Left lung (tissue), 10 donors: Measurements from ENCODE around the gene TRPM5. TPM values are rescaled to one million over a fixed set of nuclear protein-coding genes. Genes with fewer than 3 reads are reported as not detected.

Experiments used
- ATAC-seq: fragments of 200-7000 bp; cut with Tn5 transposase; one replicate; pipeline ENCODE4 v1.9.1; 2020; ENCODE audit warnings: moderate library complexity
- DNase-seq, 4 donors: peaks; one replicate each; pipeline ENCODE4 v3.0.0-alpha.2; 2013 to 2020
- H3K27ac ChIP-seq, 2 donors: fragments of 200-600 bp; sonication (generic) in 1 of 2; one replicate each; pipeline versions ENCODE4 v1.5.0 to v1.8.0; 2020 to 2021
- H3K27me3 ChIP-seq, 2 donors: fragments of 200-600 bp; sonication (generic) in 1 of 2; one replicate each; pipeline versions ENCODE4 v1.5.0 to v1.8.0; 2020 to 2021
- H3K36me3 ChIP-seq, 2 donors: fragments of 200-600 bp; sonication (generic) in 1 of 2; one replicate each; pipeline versions ENCODE4 v1.5.0 to v1.8.0; 2020 to 2021
- H3K4me1 ChIP-seq, 2 donors: fragments of 200-600 bp; one replicate each; pipeline ENCODE4 v1.8.0; 2021
- H3K4me3 ChIP-seq, 2 donors: fragments of 200-600 bp; sonication (generic) in 1 of 2; one replicate each; pipeline versions ENCODE4 v1.5.0 to v1.8.0; 2020 to 2021; ENCODE audit warnings: mild to moderate bottlenecking in 1 of 2
- H3K9me3 ChIP-seq, 2 donors: fragments of 200-600 bp; sonication (generic) in 1 of 2; one replicate each; pipeline versions ENCODE4 v1.5.0 to v1.8.0; 2020 to 2021
- intact Hi-C, 2 donors: fragments of 100-400 bp; cut with DNase I; formaldehyde crosslinking; loops; one replicate each; pipeline versions ENCODE4 v1.11.2 to v1.14.2; 2022
- polyA plus RNA-seq, 6 donors: library from polyadenylated mRNA; unstranded; fragments of 120-200 nt; gene quantifications; one replicate each; pipeline ENCODE4 v1.2.1, GENCODE V29; 2013; ENCODE audit not compliant: insufficient read length in 6 of 6
- total RNA-seq, 2 donors: library from RNA; stranded (reverse); fragmentation: NEBNext Ultra II Directional; extraction: Animal tissue kit (Norgen Biotek cat#: 25700); gene quantifications; one replicate each; pipeline ENCODE4 v1.2.1, GENCODE V29; 2021
- TF ChIP-seq, protein P1 (sequence below), 2 donors: fragments of 200-600 bp; sonication (generic) in 1 of 2; IDR thresholded peaks; one replicate each; pipeline versions ENCODE4 v1.5.0 to v1.8.0; 2021; ENCODE audit warnings: antibody characterized with exemption in 2 of 2
- donor health status: DM: no; HTN: yes; CAD: no.
- donor health status: DM: no; HTN: no; CAD: no.

Gene TRPM5
- total and polyA plus RNA-seq, 8 donors, result 0.14 to 0.40 (median 0.31) TPM; not detected in 2

GRCh38 chr11:2473361-2474058 lies 29.2 kb upstream of the TRPM5 start:
- intact Hi-C loops, result no loop called here
- H3K4me1 ChIP-seq, result no peaks in the 10 kb centered on the region
- ATAC-seq (no peak), DNase-seq (no peak)
- no peaks in the 10 kb centered on the region for H3K27me3 ChIP-seq
- no peaks in the 10 kb centered on the region for H3K36me3 ChIP-seq
- TF ChIP-seq, protein P1, sequence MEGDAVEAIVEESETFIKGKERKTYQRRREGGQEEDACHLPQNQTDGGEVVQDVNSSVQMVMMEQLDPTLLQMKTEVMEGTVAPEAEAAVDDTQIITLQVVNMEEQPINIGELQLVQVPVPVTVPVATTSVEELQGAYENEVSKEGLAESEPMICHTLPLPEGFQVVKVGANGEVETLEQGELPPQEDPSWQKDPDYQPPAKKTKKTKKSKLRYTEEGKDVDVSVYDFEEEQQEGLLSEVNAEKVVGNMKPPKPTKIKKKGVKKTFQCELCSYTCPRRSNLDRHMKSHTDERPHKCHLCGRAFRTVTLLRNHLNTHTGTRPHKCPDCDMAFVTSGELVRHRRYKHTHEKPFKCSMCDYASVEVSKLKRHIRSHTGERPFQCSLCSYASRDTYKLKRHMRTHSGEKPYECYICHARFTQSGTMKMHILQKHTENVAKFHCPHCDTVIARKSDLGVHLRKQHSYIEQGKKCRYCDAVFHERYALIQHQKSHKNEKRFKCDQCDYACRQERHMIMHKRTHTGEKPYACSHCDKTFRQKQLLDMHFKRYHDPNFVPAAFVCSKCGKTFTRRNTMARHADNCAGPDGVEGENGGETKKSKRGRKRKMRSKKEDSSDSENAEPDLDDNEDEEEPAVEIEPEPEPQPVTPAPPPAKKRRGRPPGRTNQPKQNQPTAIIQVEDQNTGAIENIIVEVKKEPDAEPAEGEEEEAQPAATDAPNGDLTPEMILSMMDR (IDR thresholded peaks at IDR 0.05), result no peak
- no peak overlapping the region for H3K27ac ChIP-seq
- peaks cover 0 to under 1% of the 10 kb centered on the region in 2 donors for H3K9me3 ChIP-seq
- no peak overlapping the region for H3K4me3 ChIP-seq

DNA sequence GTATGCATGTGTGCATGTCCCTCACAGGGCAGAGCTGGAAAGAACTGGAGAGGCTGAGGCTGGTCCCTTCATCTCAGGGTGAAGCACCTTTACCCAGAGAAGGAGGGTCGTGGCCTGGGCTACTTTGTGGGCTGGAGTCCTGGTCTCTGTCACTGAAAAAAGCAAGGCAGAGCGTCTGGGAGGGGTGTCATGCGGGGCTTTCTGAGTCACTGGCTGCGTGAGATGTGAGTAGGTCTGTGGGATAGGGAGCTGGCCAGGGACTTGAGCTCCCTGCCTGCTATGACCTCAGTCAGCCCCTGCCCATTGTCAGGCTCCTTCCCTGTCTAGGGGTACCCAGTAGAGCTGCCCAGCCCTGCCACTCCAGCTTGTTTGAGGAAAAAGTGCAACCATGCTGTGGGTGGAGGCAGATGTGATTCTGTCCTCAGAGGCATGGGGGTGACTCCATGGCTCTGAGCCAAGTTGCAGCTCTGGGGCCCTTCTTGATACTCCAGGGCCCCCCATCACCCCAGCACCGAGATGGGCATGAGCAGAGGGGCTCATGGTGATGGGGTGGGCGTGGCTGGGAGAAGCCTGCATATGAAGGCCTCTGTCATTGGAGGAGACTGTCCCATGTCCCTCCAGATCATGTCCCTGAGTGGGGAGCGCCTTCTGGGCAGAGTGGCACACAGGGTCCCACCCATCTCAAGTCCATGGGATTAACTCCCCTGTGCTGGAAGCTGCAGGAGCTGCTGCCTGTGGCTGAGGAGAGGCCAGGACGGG lies 28.3 kb upstream of the TRPM5 start:
- DNase-seq (no peak), ATAC-seq (no peak)
- Histone ChIP-seq H3K27me3 (no peaks in the 10 kb centered on the region), H3K4me3 (no peak overlapping the region), H3K27ac (no peak overlapping the region), H3K36me3 (no peaks in the 10 kb centered on the region), H3K4me1 (peaks cover 0 to 4% of the 10 kb centered on the region in 2 donors), H3K9me3 (no peaks in the 10 kb centered on the region)
- intact Hi-C loops, result no loop called here
- TF ChIP-seq, protein P1 (IDR thresholded peaks at IDR 0.05), result no peak

DNA sequence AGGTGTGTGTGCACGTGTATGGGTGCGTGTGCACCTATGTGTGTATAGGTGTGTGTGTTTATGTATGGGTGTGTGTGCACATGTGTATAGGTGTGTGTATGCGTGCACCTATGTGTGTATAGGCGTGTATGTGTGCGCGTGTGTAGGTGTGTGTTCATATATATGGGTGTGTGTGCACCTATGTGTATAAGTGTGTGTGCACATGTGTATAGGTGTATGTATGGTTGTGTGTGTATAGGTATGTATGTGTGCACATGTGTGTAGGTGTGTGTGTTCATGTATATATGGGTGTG lies 27.4 kb upstream of the TRPM5 start:
- no peak overlapping the region for H3K4me3 ChIP-seq
- intact Hi-C loops, result no loop called here
- ATAC-seq (no peak), DNase-seq (no peak)
- H3K4me1 ChIP-seq, result peaks cover 0 to 10% of the 10 kb centered on the region in 2 donors
- H3K36me3 ChIP-seq, result no peaks in the 10 kb centered on the region
- H3K9me3 ChIP-seq, result no peaks in the 10 kb centered on the region
- H3K27ac ChIP-seq, result no peak overlapping the region
- TF ChIP-seq, protein P1 (IDR thresholded peaks at IDR 0.05), result no peak
- H3K27me3 ChIP-seq, result no peaks in the 10 kb centered on the region

- Histone ChIP-seq H3K4me3 (no peak overlapping the region), H3K27ac (no peak overlapping the region), H3K27me3 (no peaks in the 10 kb centered on the region), H3K4me1 (peaks cover 0 to 10% of the 10 kb centered on the region in 2 donors), H3K36me3 (no peaks in the 10 kb centered on the region), H3K9me3 (no peaks in the 10 kb centered on the region)
- TF ChIP-seq, protein P1 (IDR thresholded peaks at IDR 0.05), result no peak
- ATAC-seq (no peak), DNase-seq (no peak)
- intact Hi-C loops, result no loop called here
Observed at GRCh38 chr11:2471048-2471803, 26.9 kb upstream of the TRPM5 start.

DNA sequence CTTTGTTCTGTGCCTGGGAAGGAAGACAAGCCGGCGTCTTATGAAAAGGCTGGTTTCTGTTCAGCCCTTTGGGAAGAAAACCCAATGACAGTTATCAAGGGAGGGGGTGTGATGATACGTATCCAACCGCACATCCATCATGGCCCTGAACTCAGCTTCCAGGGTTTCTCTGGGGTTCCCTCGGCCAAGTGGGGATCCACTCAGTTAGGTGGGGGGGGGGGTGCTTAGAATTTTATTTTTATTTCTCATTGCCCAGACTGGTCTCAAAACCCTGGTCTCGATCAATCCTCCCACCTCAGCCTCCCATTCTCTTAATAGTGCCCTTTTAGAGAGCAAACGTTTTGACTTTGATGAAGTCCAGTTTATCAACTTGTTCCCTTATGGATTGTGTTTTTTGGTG lies 26.2 kb upstream of the TRPM5 start:
- intact Hi-C loops, result no loop called here
- H3K36me3 ChIP-seq, result no peaks in the 10 kb centered on the region
- H3K27ac ChIP-seq, result no peak overlapping the region
- TF ChIP-seq, protein P1 (IDR thresholded peaks at IDR 0.05), result no peak
- DNase-seq (no peak), ATAC-seq (no peak)
- H3K4me1 ChIP-seq, result peaks cover 0 to 10% of the 10 kb centered on the region in 2 donors
- no peaks in the 10 kb centered on the region for H3K9me3 ChIP-seq
- H3K27me3 ChIP-seq, result no peaks in the 10 kb centered on the region
- no peak overlapping the region for H3K4me3 ChIP-seq
